K562 (cell line): ENCODE results near the gene MVK. TPM values are rescaled to one million over a fixed set of nuclear protein-coding genes. Genes with fewer than 3 reads are reported as not detected.

Source experiments
- BCOR ChIP-seq: fragments of 450-650 bp; IDR thresholded peaks from 2 replicates; pipeline ENCODE4 v1.6.1; 2016
- KLF13 ChIP-seq: fragments of 450-650 bp; IDR thresholded peaks from 2 replicates; pipeline ENCODE4 v1.6.1; 2016; ENCODE audit warnings: missing genetic modification characterization, low read depth, mild to moderate bottlenecking, missing compliant biosample characterization, moderate library complexity, borderline replicate concordance
- MIER1 ChIP-seq: fragments of 450-650 bp; IDR thresholded peaks from 2 replicates; pipeline ENCODE4 v1.6.1; 2016; ENCODE audit warnings: antibody characterized with exemption, mild to moderate bottlenecking, low read depth
- PTBP1 ChIP-seq: fragments of 200-400 bp; formaldehyde crosslinking; IDR thresholded peaks from 2 replicates; pipeline ENCODE4 v1.6.1; 2017; ENCODE audit warnings: low read depth, low read length
- RAD51 ChIP-seq: fragments of 450-650 bp; IDR thresholded peaks from 2 replicates; pipeline ENCODE4 v1.7.1; 2016; ENCODE audit warnings: low read depth, mild to moderate bottlenecking, borderline replicate concordance
- RBM25 ChIP-seq: fragments of 200-400 bp; formaldehyde crosslinking; IDR thresholded peaks from 2 replicates; pipeline ENCODE4 v1.6.1; 2018; ENCODE audit warnings: low read length, low read depth, moderate library complexity; ENCODE audit not compliant: severe bottlenecking
- USF1 ChIP-seq: sonication (generic); formaldehyde crosslinking; IDR thresholded peaks from 2 replicates; pipeline ENCODE4 v1.9.0; 2022; ENCODE audit warnings: mild to moderate bottlenecking, missing genetic modification reagents
- ZBTB11 ChIP-seq, 3 experiments: fragments of 200-800 bp in 1 of 3; fragments of 250-450 bp in 1 of 3; fragments of 450-650 bp in 1 of 3; sonication (Bioruptor Pico) in 1 of 3; sonication (Bioruptor generic) in 1 of 3; formaldehyde crosslinking in 1 of 3; IDR thresholded peaks; 2 replicates each; pipeline versions ENCODE4 v1.6.1 to v1.8.0; 2016 to 2022; ENCODE audit warnings: mild to moderate bottlenecking in 2 of 3, missing genetic modification characterization in 2 of 3, missing compliant biosample characterization in 1 of 3, moderate library complexity in 1 of 3
- ZFP36 ChIP-seq: fragments of 150-350 bp; IDR thresholded peaks from 2 replicates; pipeline ENCODE4 v1.6.1; 2018; ENCODE audit warnings: low read length, low read depth; ENCODE audit not compliant: partially characterized antibody
- polyA plus RNA-seq, 8 experiments: library from polyadenylated mRNA; depleted of rRNA in 4 of 8; stranded (reverse) in 5 of 8; unstranded in 3 of 8; fragments of >200 nt; fragmentation: Nextera tagmentation in 2 of 8; fragmentation: Illumina TruSeq in 1 of 8; extraction: Ambion mirVana in 2 of 8; extraction: Trizol in 1 of 8; gene quantifications; 2 replicates each; pipeline versions ENCODE4 v1.2.1 to v1.2.3, GENCODE V29; 2011 to 2014; ENCODE audit warnings: inconsistent platforms in 1 of 8, missing spikeins in 1 of 8
- total RNA-seq, 7 experiments: library from RNA; depleted of rRNA in 6 of 7; stranded (reverse); fragments of >200 nt in 6 of 7; fragmentation: Illumina TruSeq in 2 of 7; extraction: Trizol in 2 of 7; gene quantifications; 2 replicates each; pipeline versions ENCODE4 v1.2.1 to v1.2.3, GENCODE V29; 2011 to 2021; ENCODE audit warnings: low replicate concordance in 1 of 7
- TF ChIP-seq, protein P1 (sequence below): sonication (generic); formaldehyde crosslinking; IDR thresholded peaks from 2 replicates; pipeline ENCODE4 v1.5.0; 2020; ENCODE audit warnings: missing genetic modification reagents

Gene MVK
- total and polyA plus RNA-seq, 9 of the 15 experiments (the other 6 are each of a cell fraction or from before 2014, with no cell fraction given), result 0.41 to 33.6 (median 18.8) TPM

DNA sequence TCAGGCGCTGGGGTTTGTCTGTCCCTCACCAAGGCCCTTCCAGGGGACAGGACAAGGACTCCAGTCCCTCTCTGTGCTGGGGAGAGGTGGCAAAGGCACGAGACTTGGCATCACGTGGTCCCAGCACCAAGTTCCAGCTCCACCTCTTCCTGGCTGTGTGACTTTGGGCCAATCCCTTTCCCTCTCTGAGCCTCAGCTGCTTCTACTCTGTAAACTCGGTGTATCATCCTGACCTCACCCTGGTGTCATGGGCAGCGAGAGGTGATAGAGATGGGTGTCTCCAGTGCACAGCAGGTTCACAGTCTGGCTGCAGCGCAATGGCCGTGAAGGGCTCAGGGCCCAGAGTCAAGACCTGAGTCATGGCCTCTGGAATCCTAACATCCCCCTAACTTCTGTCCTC lies 54.0 kb downstream of the MVK start (continued):
- TF ChIP-seq KLF13 (tag), result no peak
- 0 out of 2 replicates have a peak, but pooled peaks have one; percentile 60 for TF ChIP-seq PTBP1
- no peak for TF ChIP-seq ZBTB11 (CRISPR knock-in tag; IDR thresholded peaks at IDR 0.05)
- peak; percentile 67 for TF ChIP-seq RBM25
- peak; percentile 38; the same call in 1 of the 2 replicates for TF ChIP-seq BCOR
- TF ChIP-seq USF1 (CRISPR knock-in tag), result peak; percentile 74
- TF ChIP-seq, protein P1, sequence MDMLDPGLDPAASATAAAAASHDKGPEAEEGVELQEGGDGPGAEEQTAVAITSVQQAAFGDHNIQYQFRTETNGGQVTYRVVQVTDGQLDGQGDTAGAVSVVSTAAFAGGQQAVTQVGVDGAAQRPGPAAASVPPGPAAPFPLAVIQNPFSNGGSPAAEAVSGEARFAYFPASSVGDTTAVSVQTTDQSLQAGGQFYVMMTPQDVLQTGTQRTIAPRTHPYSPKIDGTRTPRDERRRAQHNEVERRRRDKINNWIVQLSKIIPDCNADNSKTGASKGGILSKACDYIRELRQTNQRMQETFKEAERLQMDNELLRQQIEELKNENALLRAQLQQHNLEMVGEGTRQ (CRISPR knock-in tag), result peak; percentile 36; the same call in 1 of the 2 replicates
- no peak for TF ChIP-seq MIER1
- TF ChIP-seq RAD51, result peak; percentile 36; the same call in 1 of the 2 replicates
- peak; percentile 83 for TF ChIP-seq ZFP36
